Erythroblast (primary cell): Measurements from ENCODE around the gene PDE6D.

ENCODE experiments used
- GATA1 ChIP-seq: IDR thresholded peaks from 2 replicates; pipeline ENCODE4 v1.6.1; 2011; ENCODE audit warnings: low read depth, mild to moderate bottlenecking, control low read depth, low read length, moderate library complexity
- POLR2A ChIP-seq: IDR thresholded peaks from 2 replicates; pipeline ENCODE4 v1.6.1; 2011; ENCODE audit warnings: mild to moderate bottlenecking, low read length

- TF ChIP-seq POLR2A (no peak), GATA1 (no peak)
These were observed 17.0 kb downstream of the PDE6D start for GRCh38 chr2:231764124-231764523.
